Kidney (tissue), 14 donors: ENCODE measurements around the gene CEMP1. TPM values are rescaled to one million over a fixed set of nuclear protein-coding genes. Genes with fewer than 3 reads are reported as not detected.

Experiments used
- DNase-seq, 5 donors: peaks; one replicate each; pipeline ENCODE4 v3.0.0-alpha.2; 2013 to 2020
- FAIRE-seq: peaks from 2 replicates; lab custom pipeline; 2012; peaks lifted over from hg19 to GRCh38; lab: Jason Lieb, UNC
- H3K27ac ChIP-seq, 2 donors: one replicate each; pipeline ENCODE4 v1.7.0; 2013; ENCODE audit warnings: low read depth in 2 of 2, low read length in 2 of 2, inconsistent platforms in 1 of 2
- H3K27me3 ChIP-seq: one replicate; pipeline ENCODE4 v1.7.1; 2013; ENCODE audit warnings: low read length, inconsistent platforms; ENCODE audit not compliant: control insufficient read depth, insufficient read depth
- H3K36me3 ChIP-seq, 3 donors: one replicate each; pipeline versions ENCODE4 v1.7.0 to v1.7.1; 2013; ENCODE audit warnings: low read length in 3 of 3, control low read depth in 1 of 3, inconsistent platforms in 1 of 3; ENCODE audit not compliant: insufficient read depth in 3 of 3, control insufficient read depth in 2 of 3
- H3K4me1 ChIP-seq, 3 donors: one replicate each; pipeline versions ENCODE4 v1.7.0 to v1.7.1; 2013; ENCODE audit warnings: low read length in 3 of 3, inconsistent platforms in 1 of 3, low read depth in 1 of 3; ENCODE audit not compliant: control insufficient read depth in 2 of 3, insufficient read depth in 2 of 3
- H3K4me3 ChIP-seq, 3 donors: one replicate each; pipeline versions ENCODE4 v1.7.0 to v1.8.1; 2013; ENCODE audit warnings: low read length in 3 of 3, control low read depth in 1 of 3, inconsistent platforms in 1 of 3
- H3K9ac ChIP-seq, 3 donors: one replicate each; pipeline versions ENCODE4 v1.7.0 to v1.7.1; 2013; ENCODE audit warnings: low read length in 3 of 3, control low read depth in 1 of 3, inconsistent platforms in 1 of 3
- H3K9me3 ChIP-seq, 3 donors: one replicate each; pipeline versions ENCODE4 v1.7.0 to v1.7.1; 2013; ENCODE audit warnings: low read length in 3 of 3, control low read depth in 1 of 3, inconsistent platforms in 1 of 3; ENCODE audit not compliant: control insufficient read depth in 2 of 3, insufficient read depth in 1 of 3
- intact Hi-C: fragments of 100-400 bp; cut with DNase I; formaldehyde crosslinking; loops from one replicate; pipeline ENCODE4 v1.11.1; 2022
- polyA plus RNA-seq: library from polyadenylated mRNA; stranded (reverse); fragments of 350-450 nt; fragmentation: Illumina TruSeq; extraction: RNeasy Lipid Tissue Mini Kit (QIAGEN cat#74804); gene quantifications from one replicate; pipeline ENCODE4 v1.2.3, GENCODE V29; 2014; ENCODE audit warnings: low read depth, low replicate concordance; ENCODE audit not compliant: insufficient read depth
- total RNA-seq: library from RNA; stranded (reverse); fragmentation: NEBNext Ultra II Directional; extraction: Animal tissue kit (Norgen Biotek cat#: 25700); gene quantifications from one replicate; pipeline ENCODE4 v1.2.1, GENCODE V29; 2021
- TF ChIP-seq, protein P1 (sequence below): IDR thresholded peaks from 3 replicates; pipeline ENCODE4 v1.5.1; 2012; ENCODE audit warnings: mild to moderate bottlenecking, moderate library complexity, borderline replicate concordance; ENCODE audit not compliant: insufficient read depth; ENCODE audit errors: extremely low read depth
- donor health status: control.
- donor health status: control.
- donor health status: control.
- donor health status: control.
- donor health status: control.
- donor health status: DM: yes; HTN: yes; CAD: no.
- donor health status: Normal renal cell carcinoma (clear cell type).

Gene CEMP1
- total and polyA plus RNA-seq, 2 donors from 2014 or later = 0.54 TPM; not detected in 1

- intact Hi-C loops = no loop called here
- Histone ChIP-seq H3K27me3 (no peaks in the 10 kb centered on the region), H3K4me1 (peaks cover 0 to 58% (median 13%) of the 10 kb centered on the region in 3 donors), H3K36me3 (no peaks in the 10 kb centered on the region), H3K9ac (peak overlapping the region in 1 of 3 donors; percentile 19), H3K27ac (no peak overlapping the region), H3K9me3 (no peaks in the 10 kb centered on the region), H3K4me3 (no peak overlapping the region)
- DNase-seq (peak in 1 of 5 donors; percentile 72), FAIRE-seq (no peak)
- TF ChIP-seq, protein P1, sequence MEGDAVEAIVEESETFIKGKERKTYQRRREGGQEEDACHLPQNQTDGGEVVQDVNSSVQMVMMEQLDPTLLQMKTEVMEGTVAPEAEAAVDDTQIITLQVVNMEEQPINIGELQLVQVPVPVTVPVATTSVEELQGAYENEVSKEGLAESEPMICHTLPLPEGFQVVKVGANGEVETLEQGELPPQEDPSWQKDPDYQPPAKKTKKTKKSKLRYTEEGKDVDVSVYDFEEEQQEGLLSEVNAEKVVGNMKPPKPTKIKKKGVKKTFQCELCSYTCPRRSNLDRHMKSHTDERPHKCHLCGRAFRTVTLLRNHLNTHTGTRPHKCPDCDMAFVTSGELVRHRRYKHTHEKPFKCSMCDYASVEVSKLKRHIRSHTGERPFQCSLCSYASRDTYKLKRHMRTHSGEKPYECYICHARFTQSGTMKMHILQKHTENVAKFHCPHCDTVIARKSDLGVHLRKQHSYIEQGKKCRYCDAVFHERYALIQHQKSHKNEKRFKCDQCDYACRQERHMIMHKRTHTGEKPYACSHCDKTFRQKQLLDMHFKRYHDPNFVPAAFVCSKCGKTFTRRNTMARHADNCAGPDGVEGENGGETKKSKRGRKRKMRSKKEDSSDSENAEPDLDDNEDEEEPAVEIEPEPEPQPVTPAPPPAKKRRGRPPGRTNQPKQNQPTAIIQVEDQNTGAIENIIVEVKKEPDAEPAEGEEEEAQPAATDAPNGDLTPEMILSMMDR = no peak
Measured at GRCh38 chr16:2497695-2498484, 33.3 kb downstream of the CEMP1 start.

GRCh38 chr16:2497116-2497630, 34.0 kb downstream of the CEMP1 start:
- no peaks in the 10 kb centered on the region for H3K9me3 ChIP-seq
- H3K4me1 ChIP-seq = peaks cover 0 to 55% (median 13%) of the 10 kb centered on the region in 3 donors
- TF ChIP-seq, protein P1 = no peak
- FAIRE-seq (no peak), DNase-seq (peak in 2 of 5 donors; percentile 47 to 91)
- H3K36me3 ChIP-seq = no peaks in the 10 kb centered on the region
- H3K27ac ChIP-seq = peak overlapping the region in 1 of 2 donors; percentile 16
- intact Hi-C loops = no loop called here
- H3K9ac ChIP-seq = peak overlapping the region in 1 of 3 donors; percentile 19
- no peaks in the 10 kb centered on the region for H3K27me3 ChIP-seq
- no peak overlapping the region for H3K4me3 ChIP-seq

DNA sequence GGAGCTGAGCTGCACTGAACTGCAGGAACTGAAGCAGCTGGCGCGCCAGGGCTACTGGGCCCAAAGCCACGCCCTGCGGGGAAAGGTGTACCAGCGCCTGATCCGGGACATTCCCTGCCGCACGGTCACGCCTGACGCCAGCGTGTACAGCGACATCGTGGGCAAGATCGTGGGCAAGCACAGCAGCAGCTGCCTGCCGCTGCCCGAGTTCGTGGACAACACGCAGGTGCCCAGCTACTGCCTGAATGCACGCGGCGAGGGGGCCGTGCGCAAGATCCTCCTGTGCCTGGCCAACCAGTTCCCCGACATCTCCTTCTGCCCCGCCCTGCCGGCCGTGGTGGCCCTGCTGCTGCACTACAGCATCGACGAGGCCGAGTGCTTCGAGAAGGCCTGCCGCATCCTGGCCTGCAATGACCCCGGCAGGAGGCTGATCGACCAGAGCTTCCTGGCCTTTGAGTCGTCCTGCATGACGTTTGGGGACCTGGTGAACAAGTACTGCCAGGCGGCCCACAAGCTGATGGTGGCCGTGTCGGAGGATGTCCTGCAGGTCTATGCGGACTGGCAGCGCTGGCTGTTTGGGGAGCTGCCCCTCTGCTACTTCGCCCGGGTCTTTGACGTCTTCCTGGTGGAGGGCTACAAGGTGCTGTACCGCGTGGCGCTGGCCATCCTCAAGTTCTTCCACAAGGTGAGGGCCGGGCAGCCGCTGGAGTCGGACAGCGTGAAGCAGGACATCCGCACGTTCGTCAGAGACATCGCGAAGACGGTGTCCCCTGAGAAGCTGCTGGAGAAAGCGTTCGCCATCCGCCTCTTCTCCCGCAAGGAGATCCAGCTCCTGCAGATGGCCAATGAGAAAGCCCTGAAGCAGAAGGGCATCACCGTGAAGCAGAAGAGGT, 34.7 kb downstream of the CEMP1 start:
- peak in 2 of 5 donors; percentile 41 to 73 for DNase-seq
- FAIRE-seq = no peak
- Histone ChIP-seq H3K27me3 (no peaks in the 10 kb centered on the region), H3K4me1 (peaks cover 0 to 50% (median 13%) of the 10 kb centered on the region in 3 donors), H3K27ac (peak overlapping the region in 1 of 2 donors; percentile 16), H3K4me3 (no peak overlapping the region), H3K36me3 (no peaks in the 10 kb centered on the region), H3K9ac (no peak overlapping the region), H3K9me3 (no peaks in the 10 kb centered on the region)
- intact Hi-C loops = no loop called here
- TF ChIP-seq, protein P1 = no peak
